ENCODE data around the gene HLA-A. TPM values are rescaled to one million over a fixed set of nuclear protein-coding genes. Genes with fewer than 3 reads are reported as not detected.

Gene HLA-A
- total and polyA plus RNA-seq, 2 experiments from 2014 or later = 170 to 203 TPM

- no peaks in the 10 kb centered on the region; the same call in 1 of the 2 replicates for H3K4me1 ChIP-seq (ENCODE audit: insufficient read depth)
- no peak overlapping the region for H3K4me2 ChIP-seq
- no peak overlapping the region for H3K27ac ChIP-seq (ENCODE audit: low read depth)
- no peak for TF ChIP-seq CTCF (conservative IDR thresholded peaks at IDR 0.05; ENCODE audit: low read depth in 2 of 2)
- no peak for TF ChIP-seq EZH2phosphoT487 (IDR thresholded peaks at IDR 0.05; ENCODE audit: unreplicated experiment)
- no peak for TF ChIP-seq ZNF331 (CRISPR knock-in tag; IDR thresholded peaks at IDR 0.05; ENCODE audit: low read depth)
- TF ChIP-seq EZH2 (IDR thresholded peaks at IDR 0.05; ENCODE audit: low read depth, unreplicated experiment) = no peak
- no peak for TF ChIP-seq REST (IDR thresholded peaks at IDR 0.05; ENCODE audit: unreplicated experiment)
- TF ChIP-seq ZNF114 (CRISPR knock-in tag; IDR thresholded peaks at IDR 0.05) = no peak
- TF ChIP-seq POLR2AphosphoS5 (IDR thresholded peaks at IDR 0.05; ENCODE audit: low read depth) = no peak
- TF ChIP-seq ZNF462 (CRISPR knock-in tag; IDR thresholded peaks at IDR 0.05) = no peak
- TF ChIP-seq JUNB (IDR thresholded peaks at IDR 0.05; ENCODE audit: unreplicated experiment) = no peak
- no peak for TF ChIP-seq ETS1 (IDR thresholded peaks at IDR 0.05)
- peaks cover 31% of the 10 kb centered on the region for H3K36me3 Mint-ChIP-seq (ENCODE audit: low read depth)
- ATAC-seq = no peak
- H3K27me3 ChIP-seq (ENCODE audit: insufficient read depth) = peaks cover 19% of the 10 kb centered on the region
- H3K27ac Mint-ChIP-seq = no peak overlapping the region
- no peaks in the 10 kb centered on the region for H3K9me2 ChIP-seq (ENCODE audit: insufficient read depth)
- H3F3A ChIP-seq (replicated peaks; ENCODE audit: low read depth) = no peaks in the 10 kb centered on the region
- peaks cover 3% of the 10 kb centered on the region; the same call in 2 of the 3 replicates for H3K9me3 Mint-ChIP-seq
- no peaks in the 10 kb centered on the region for H4K20me1 ChIP-seq (replicated peaks; ENCODE audit: insufficient read depth)
- H3K27me3 Mint-ChIP-seq (ENCODE audit: insufficient read depth, low read depth, poor library complexity) = peaks cover 22% of the 10 kb centered on the region
- no peak for DNase-seq (ENCODE audit: low spot score)
- no peak overlapping the region for H2AFZ ChIP-seq
- peaks cover 15% of the 10 kb centered on the region for H3K4me1 Mint-ChIP-seq
- H3K4me3 ChIP-seq = no peak overlapping the region
- peak overlapping the region; percentile 84 for H3K4me3 Mint-ChIP-seq
- no peaks in the 10 kb centered on the region for H3K36me3 ChIP-seq (ENCODE audit: insufficient read depth)
- H3K79me2 ChIP-seq (replicated peaks; ENCODE audit: insufficient read depth) = no peaks in the 10 kb centered on the region
Observed at GRCh38 chr6:29925321-29925720, 17.0 kb upstream of the HLA-A start.
